HCT116 (cell line): ENCODE data around the gene PTRHD1. TPM values are rescaled to one million over a fixed set of nuclear protein-coding genes. Genes with fewer than 3 reads are reported as not detected.

ENCODE experiments used
- ATAC-seq: fragments of 200-7000 bp; cut with Tn5 transposase; 2 replicates; pipeline ENCODE4 v1.9.1; 2020; ENCODE audit warnings: mild to moderate bottlenecking, moderate library complexity
- BruUV-seq: library from RNA; stranded (reverse); fragments of 400-500 nt; replicated peaks from 2 replicates; lab custom pipeline; 2021; lab: Mats Ljungman, UMichigan
- CTCF ChIA-PET: fragments of 300-600 bp; sonication (Branson Sonifier 250); formaldehyde crosslinking; loops from one replicate; lab custom pipeline; 2021; ENCODE audit warnings: antibody characterized with exemption; lab: Charles Lee
- POLR2A ChIA-PET: fragments of 300-600, 350-600 bp; sonication (Branson Sonifier 250); formaldehyde crosslinking; loops from one replicate; lab custom pipeline; 2021; ENCODE audit warnings: antibody characterized with exemption; lab: Charles Lee
- RAD21 ChIA-PET, 2 experiments: fragments of 300-600 bp; sonication (Branson Sonifier 250); formaldehyde crosslinking; loops; one replicate each; lab custom pipeline; 2023; ENCODE audit warnings: low total read pairs in 2 of 2; ENCODE audit not compliant: uncharacterized antibody in 2 of 2, unreplicated experiment in 2 of 2, low non-redundant PET in 1 of 2; lab: Charles Lee
- DNase-seq: peaks from one replicate; pipeline ENCODE4 v3.0.0-alpha.2; 2010; ENCODE audit warnings: low read depth, low spot score
- H2AFZ ChIP-seq: fragments of 200-600 bp; shearing (Covaris generic), sonication (generic); 2 replicates; pipeline ENCODE4 v1.6.1; 2017; ENCODE audit warnings: low read depth, mixed run types, mixed read lengths, antibody characterized with exemption, low read length; ENCODE audit not compliant: poor library complexity, severe bottlenecking
- H3K27ac ChIP-seq: 2 replicates; pipeline ENCODE4 v1.5.1; 2012; ENCODE audit warnings: low read depth, low read length
- H3K27me3 ChIP-seq: fragments of 200-600 bp; sonication (generic); 2 replicates; pipeline ENCODE4 v1.6.1; 2016; ENCODE audit warnings: mixed run types, low read length, mixed read lengths; ENCODE audit not compliant: insufficient read depth
- H3K36me3 ChIP-seq, 2 experiments: fragments of 200-500 bp in 1 of 2; fragments of 200-600 bp in 1 of 2; sonication (Bioruptor generic) in 1 of 2; sonication (generic) in 1 of 2; 2 replicates each; pipeline versions ENCODE4 v1.5.1 to v1.6.1; 2014 to 2016; ENCODE audit warnings: low read length in 2 of 2, inconsistent platforms in 1 of 2, mixed read lengths in 1 of 2, mixed run types in 1 of 2; ENCODE audit not compliant: insufficient read depth in 2 of 2, control insufficient read depth in 1 of 2
- H3K4me1 ChIP-seq, 2 experiments: fragments of 200-600 bp in 1 of 2; sonication (generic) in 1 of 2; 2 replicates each; pipeline versions ENCODE4 v1.5.1 to v1.6.1; 2012 to 2017; ENCODE audit warnings: low read length in 2 of 2, inconsistent platforms in 1 of 2, mild to moderate bottlenecking in 1 of 2, mixed read lengths in 1 of 2, mixed run types in 1 of 2, moderate library complexity in 1 of 2; ENCODE audit not compliant: insufficient read depth in 2 of 2, control insufficient read depth in 1 of 2
- H3K4me2 ChIP-seq: fragments of 200-600 bp; sonication (generic); 2 replicates; pipeline ENCODE4 v1.6.1; 2017; ENCODE audit warnings: mixed run types, low read length, mixed read lengths
- H3K4me3 ChIP-seq, 2 experiments: fragments of 200-600 bp in 1 of 2; sonication (generic) in 1 of 2; replicated peaks in 1 of 2; 2 replicates each; pipeline ENCODE4 v1.5.1; 2011 to 2016; ENCODE audit warnings: low read length in 2 of 2, control low read depth in 1 of 2, low read depth in 1 of 2, mild to moderate bottlenecking in 1 of 2, mixed read lengths in 1 of 2, mixed run types in 1 of 2
- H3K79me2 ChIP-seq: fragments of 200-600 bp; sonication (generic); 2 replicates; pipeline ENCODE4 v1.6.1; 2017; ENCODE audit warnings: mild to moderate bottlenecking, mixed run types, low read length, moderate library complexity, mixed read lengths; ENCODE audit not compliant: insufficient read depth
- H3K9ac ChIP-seq: fragments of 200-600 bp; sonication (generic); 2 replicates; pipeline ENCODE4 v1.6.1; 2016; ENCODE audit warnings: low read length, mixed read lengths
- H3K9me2 ChIP-seq: fragments of 200-600 bp; sonication (generic), shearing (Covaris generic); 2 replicates; pipeline ENCODE4 v1.6.1; 2017; ENCODE audit warnings: mixed run types, mild to moderate bottlenecking, moderate library complexity; ENCODE audit not compliant: insufficient read depth
- H3K9me3 ChIP-seq, 2 experiments: fragments of 200-500 bp in 1 of 2; fragments of 200-600 bp in 1 of 2; sonication (Bioruptor generic) in 1 of 2; sonication (generic) in 1 of 2; 2 replicates each; pipeline ENCODE4 v1.6.1; 2014 to 2017; ENCODE audit warnings: low read length in 2 of 2, mixed read lengths in 2 of 2, inconsistent platforms in 1 of 2, low read depth in 1 of 2, mild to moderate bottlenecking in 1 of 2, mixed run types in 1 of 2, moderate library complexity in 1 of 2; ENCODE audit not compliant: control insufficient read depth in 1 of 2, insufficient read depth in 1 of 2
- H4K20me1 ChIP-seq: fragments of 200-600 bp; sonication (generic), shearing (Covaris generic); 2 replicates; pipeline ENCODE4 v1.6.1; 2017; ENCODE audit warnings: mixed run types, mild to moderate bottlenecking, moderate library complexity; ENCODE audit not compliant: insufficient read depth
- CEBPB ChIP-seq: IDR thresholded peaks from 2 replicates; pipeline ENCODE4 v1.6.1; 2012; ENCODE audit warnings: low read depth
- CTCF ChIP-seq, 3 experiments: fragments of 200-600 bp in 1 of 3; sonication (generic) in 1 of 3; IDR thresholded peaks in 2 of 3; conservative IDR thresholded peaks in 1 of 3; 2 replicates each; pipeline ENCODE4 v1.5.1; 2012 to 2017; ENCODE audit warnings: low read depth in 2 of 3, low read length in 2 of 3, antibody characterized with exemption in 1 of 3, borderline replicate concordance in 1 of 3, control low read depth in 1 of 3, mild to moderate bottlenecking in 1 of 3, mixed read lengths in 1 of 3, mixed run types in 1 of 3, moderate library complexity in 1 of 3; ENCODE audit not compliant: insufficient read depth in 1 of 3
- EGR1 ChIP-seq: IDR thresholded peaks from 2 replicates; pipeline ENCODE4 v1.6.1; 2012; ENCODE audit warnings: low read depth
- ELF1 ChIP-seq: IDR thresholded peaks from 2 replicates; pipeline ENCODE4 v1.6.1; 2012; ENCODE audit warnings: low read depth, borderline replicate concordance
- EZH2 ChIP-seq: fragments of 200-600 bp; sonication (generic); IDR thresholded peaks from 2 replicates; pipeline ENCODE4 v1.6.1; 2017; ENCODE audit warnings: antibody characterized with exemption, mixed run types
- EZH2phosphoT487 ChIP-seq: fragments of 200-600 bp; IDR thresholded peaks from 2 replicates; pipeline ENCODE4 v1.6.1; 2018; ENCODE audit warnings: antibody characterized with exemption, borderline replicate concordance
- JUND ChIP-seq: IDR thresholded peaks from 2 replicates; pipeline ENCODE4 v1.6.1; 2012
- POLR2A ChIP-seq: IDR thresholded peaks from 2 replicates; pipeline ENCODE4 v1.7.0; 2011; ENCODE audit warnings: borderline replicate concordance; ENCODE audit not compliant: insufficient read depth, insufficient read length; ENCODE audit errors: extremely low read depth
- RAD21 ChIP-seq: IDR thresholded peaks from 2 replicates; pipeline ENCODE4 v1.6.1; 2012; ENCODE audit warnings: low read depth, mild to moderate bottlenecking
- SIN3A ChIP-seq: IDR thresholded peaks from 2 replicates; pipeline ENCODE4 v1.6.1; 2012; ENCODE audit warnings: low read depth
- TCF7L2 ChIP-seq: IDR thresholded peaks from 2 replicates; pipeline ENCODE4 v1.7.0; 2011; ENCODE audit warnings: borderline replicate concordance, inconsistent platforms; ENCODE audit not compliant: insufficient read depth, insufficient read length; ENCODE audit errors: extremely low read depth
- YY1 ChIP-seq: IDR thresholded peaks from 2 replicates; pipeline ENCODE4 v1.6.1; 2011; ENCODE audit warnings: low read length, low read depth, moderate library complexity, mild to moderate bottlenecking; ENCODE audit not compliant: insufficient replicate concordance; ENCODE audit errors: extremely low read depth
- ZNF274 ChIP-seq: fragments of 200-500 bp; sonication (Bioruptor generic); IDR thresholded peaks from 2 replicates; pipeline ENCODE4 v1.6.1; 2014; ENCODE audit warnings: mild to moderate bottlenecking, low read depth, low read length, inconsistent platforms
- intact Hi-C: fragments of 100-400 bp; cut with micrococcal nuclease; formaldehyde crosslinking; loops from 2 replicates; pipeline ENCODE4 v1.10.0; 2022
- total RNA-seq: library from RNA; stranded (reverse); gene quantifications from one replicate; pipeline ENCODE4 v1.2.1, GENCODE V29; 2021; ENCODE audit not compliant: unreplicated experiment

The PTRHD1 gene
- total RNA-seq, 1 experiment from 2014 or later: 24.3 TPM

- H3K79me2 ChIP-seq: no peaks in the 10 kb centered on the region
- ATAC-seq (no peak), DNase-seq (no peak)
- no peaks in the 10 kb centered on the region for H4K20me1 ChIP-seq
- H3K27me3 ChIP-seq: no peaks in the 10 kb centered on the region
- BruUV-seq: no TSS peak
- no peaks in the 10 kb centered on the region for H3K36me3 ChIP-seq
- H2AFZ ChIP-seq: no peak overlapping the region
- TF ChIP-seq EZH2 (no peak), ZNF274 (no peak), CEBPB (no peak), EZH2phosphoT487 (no peak), RAD21 (no peak), JUND (no peak), POLR2A (no peak), YY1 (no peak), TCF7L2 (no peak), EGR1 (no peak), SIN3A (no peak), ELF1 (no peak), CTCF (IDR thresholded peaks at IDR 0.05 in 2 of 3, conservative IDR thresholded peaks at IDR 0.05 in 1 of 3; ENCODE audit: borderline replicate concordance in 1 of 3, insufficient read depth in 1 of 3, low read depth in 2 of 3, low read length in 2 of 3) (no peak)
- no peak overlapping the region for H3K4me2 ChIP-seq
- no peak overlapping the region for H3K4me3 ChIP-seq
- ChIA-PET POLR2A (no interaction called here), RAD21 (no interaction called here), CTCF (no interaction called here)
- H3K9me3 ChIP-seq: no peaks in the 10 kb centered on the region
- intact Hi-C loops: no loop called here
- H3K9ac ChIP-seq: no peak overlapping the region
- H3K9me2 ChIP-seq: no peaks in the 10 kb centered on the region
- H3K4me1 ChIP-seq: peaks cover 12 to 21% of the 10 kb centered on the region in 2 experiments
- H3K27ac ChIP-seq: no peak overlapping the region
Observed at GRCh38 chr2:24787532-24787931, 5.7 kb downstream of the PTRHD1 start.
